SK-N-SH (cell line): ENCODE measurements around the gene SLC22A17. TPM values are rescaled to one million over a fixed set of nuclear protein-coding genes. Genes with fewer than 3 reads are reported as not detected.
"Not testable (repeated sequence)": the region's sequence is repeated elsewhere in the genome, so short reads cannot be mapped to it uniquely, and the experiment has no call there.

Source experiments
- CTCF ChIA-PET: fragments of 300-600, 350-600 bp; formaldehyde crosslinking; extraction: SDS; loops from one replicate; lab custom pipeline; 2021; lab: Yijun Ruan, JAX
- POLR2A ChIA-PET: fragments of 350-600 bp; sonication (Branson Sonifier 250); formaldehyde crosslinking; extraction: SDS; loops from one replicate; lab custom pipeline; 2020; ENCODE audit warnings: antibody characterized with exemption, inconsistent platforms; lab: Yijun Ruan, JAX
- DNase-seq: peaks from one replicate; pipeline ENCODE4 v3.0.0; 2012
- H2AFZ ChIP-seq: fragments of 200-600 bp; sonication (generic); 2 replicates; pipeline ENCODE4 v1.8.1; 2016; ENCODE audit warnings: antibody characterized with exemption, mild to moderate bottlenecking, low read depth
- H3F3A ChIP-seq: fragments of 200-600 bp; sonication (generic); replicated peaks from 2 replicates; pipeline ENCODE3; 2016; ENCODE audit warnings: antibody characterized with exemption, mild to moderate bottlenecking; ENCODE audit not compliant: insufficient read depth
- H3K27ac ChIP-seq, 2 experiments: fragments of 200-500 bp in 1 of 2; fragments of 200-600 bp in 1 of 2; sonication (Bioruptor generic) in 1 of 2; sonication (generic), shearing (Covaris generic) in 1 of 2; 2 replicates each; pipeline versions ENCODE4 v1.5.1 to v1.6.1; 2014 to 2016; ENCODE audit warnings: low read depth in 2 of 2, inconsistent platforms in 1 of 2, low read length in 1 of 2, mild to moderate bottlenecking in 1 of 2, mixed read lengths in 1 of 2
- H3K27me3 ChIP-seq: fragments of 200-600 bp; sonication (generic), shearing (Covaris generic); 2 replicates; pipeline ENCODE4 v1.6.1; 2016; ENCODE audit warnings: mixed run types; ENCODE audit not compliant: insufficient read depth
- H3K36me3 ChIP-seq, 2 experiments: fragments of 200-500 bp in 1 of 2; fragments of 200-600 bp in 1 of 2; sonication (Bioruptor generic) in 1 of 2; sonication (generic) in 1 of 2; replicated peaks in 1 of 2; 2 replicates each; pipeline versions ENCODE3 to v1.5.1; 2014 to 2016; ENCODE audit warnings: low read length in 1 of 2, mild to moderate bottlenecking in 1 of 2; ENCODE audit not compliant: insufficient read depth in 2 of 2, control insufficient read depth in 1 of 2
- H3K4me1 ChIP-seq, 2 experiments: fragments of 200-500 bp in 1 of 2; fragments of 200-600 bp in 1 of 2; sonication (Bioruptor generic) in 1 of 2; sonication (generic), shearing (Covaris generic) in 1 of 2; 2 replicates each; pipeline versions ENCODE4 v1.5.1 to v1.6.1; 2014 to 2016; ENCODE audit warnings: low read depth in 1 of 2, low read length in 1 of 2, mixed run types in 1 of 2; ENCODE audit not compliant: insufficient read depth in 2 of 2, control insufficient read depth in 1 of 2
- H3K4me2 ChIP-seq: fragments of 200-600 bp; sonication (generic), shearing (Covaris generic); 2 replicates; pipeline ENCODE4 v1.6.1; 2017; ENCODE audit warnings: mixed run types
- H3K4me3 ChIP-seq, 2 experiments: fragments of 200-500 bp in 1 of 2; fragments of 200-600 bp in 1 of 2; sonication (Bioruptor generic) in 1 of 2; sonication (generic), shearing (Covaris generic) in 1 of 2; 2 replicates each; pipeline versions ENCODE4 v1.5.1 to v1.8.1; 2014 to 2016; ENCODE audit warnings: low read depth in 2 of 2, inconsistent platforms in 1 of 2, low read length in 1 of 2, mild to moderate bottlenecking in 1 of 2, mixed read lengths in 1 of 2, moderate library complexity in 1 of 2
- H3K79me2 ChIP-seq: fragments of 200-600 bp; sonication (generic); 2 replicates; pipeline ENCODE4 v1.8.1; 2017; ENCODE audit warnings: mild to moderate bottlenecking; ENCODE audit not compliant: insufficient read depth
- H3K9ac ChIP-seq: fragments of 200-600 bp; sonication (generic); 2 replicates; pipeline ENCODE4 v1.6.1; 2017; ENCODE audit warnings: mixed run types
- H3K9me2 ChIP-seq: fragments of 200-600 bp; sonication (generic); 2 replicates; pipeline ENCODE4 v1.6.1; 2017; ENCODE audit warnings: mixed run types
- H3K9me3 ChIP-seq: fragments of 200-600 bp; sonication (generic); 2 replicates; pipeline ENCODE4 v1.6.1; 2017; ENCODE audit warnings: mixed run types, mild to moderate bottlenecking, moderate library complexity
- H4K20me1 ChIP-seq: fragments of 200-600 bp; sonication (generic); 2 replicates; pipeline ENCODE4 v1.6.1; 2017; ENCODE audit warnings: mild to moderate bottlenecking, mixed run types; ENCODE audit not compliant: insufficient read depth
- CTCF ChIP-seq: fragments of 200-600 bp; sonication (generic); IDR thresholded peaks from 2 replicates; pipeline ENCODE4 v1.6.1; 2017; ENCODE audit warnings: antibody characterized with exemption, mild to moderate bottlenecking, moderate library complexity
- FOSL2 ChIP-seq: IDR thresholded peaks from 2 replicates; pipeline ENCODE4 v1.4.0; 2012; ENCODE audit warnings: low read depth, mild to moderate bottlenecking, moderate library complexity, borderline replicate concordance
- FOXJ3 ChIP-seq: sonication (generic); formaldehyde crosslinking; IDR thresholded peaks from 2 replicates; pipeline ENCODE4 v1.5.1; 2020; ENCODE audit warnings: mild to moderate bottlenecking, missing genetic modification reagents
- MAX ChIP-seq: IDR thresholded peaks from 2 replicates; pipeline ENCODE4 v1.4.0; 2012; ENCODE audit warnings: low read depth
- MXI1 ChIP-seq: IDR thresholded peaks from 2 replicates; pipeline ENCODE4 v1.6.1; 2012; ENCODE audit warnings: mild to moderate bottlenecking, low read depth, low read length, improper control_type of control experiment
- PBX3 ChIP-seq: IDR thresholded peaks from 2 replicates; pipeline ENCODE4; 2012
- SIN3A ChIP-seq: IDR thresholded peaks from 2 replicates; pipeline ENCODE4 v1.6.1; 2012; ENCODE audit warnings: low read depth, mild to moderate bottlenecking, low read length, moderate library complexity, borderline replicate concordance
- SMC3 ChIP-seq: IDR thresholded peaks from 2 replicates; pipeline ENCODE4 v1.6.1; 2012; ENCODE audit warnings: low read depth, low read length, improper control_type of control experiment
- TCF12 ChIP-seq: IDR thresholded peaks from 2 replicates; pipeline ENCODE4 v1.4.0; 2012
- TEAD4 ChIP-seq: IDR thresholded peaks from 2 replicates; pipeline ENCODE4 v1.4.0; 2012; ENCODE audit warnings: mild to moderate bottlenecking, borderline replicate concordance; ENCODE audit not compliant: insufficient read depth
- USF2 ChIP-seq: fragments of 150-350 bp; IDR thresholded peaks from 2 replicates; pipeline ENCODE4 v1.6.1; 2017; ENCODE audit warnings: antibody characterized with exemption, low read length, low read depth, borderline replicate concordance
- YY1 ChIP-seq: IDR thresholded peaks from 2 replicates; pipeline ENCODE4 v1.4.0; 2012; ENCODE audit warnings: low read depth, mild to moderate bottlenecking
- WGBS: methylation state at CpG from one replicate; pipeline ENCODE4 v1.1.6; 2017; ENCODE audit warnings: low lambda C conversion rate; 5-methylcytosine and 5-hydroxymethylcytosine counted together
- polyA plus RNA-seq, 3 experiments: library from polyadenylated mRNA; depleted of rRNA; stranded (reverse); fragments of >200 nt; gene quantifications; 2 replicates each; pipeline ENCODE4 v1.2.3, GENCODE V29; 2012

The SLC22A17 gene
- polyA plus RNA-seq, 1 of the 3 experiments (the other 2 are of a cell fraction), result 27.2 TPM

GRCh38 chr14:23387916-23388882 is 35.5 kb upstream of the SLC22A17 start:
- H4K20me1 ChIP-seq, result no peaks in the 10 kb centered on the region
- TF ChIP-seq USF2 (no peak), TCF12 (no peak), MXI1 (no peak), CTCF (no peak), TEAD4 (no peak), FOXJ3 (no peak), SIN3A (no peak), SMC3 (no peak), YY1 (no peak)
- no peaks in the 10 kb centered on the region for H3F3A ChIP-seq
- no peaks in the 10 kb centered on the region for H3K4me1 ChIP-seq
- no peaks in the 10 kb centered on the region for H3K36me3 ChIP-seq
- no peak overlapping the region for H3K4me3 ChIP-seq
- no peaks in the 10 kb centered on the region for H3K9me2 ChIP-seq
- no peak overlapping the region for H3K9ac ChIP-seq
- ChIA-PET CTCF (interaction anchor here (1.2 to 5.5 kb wide), 2 partner anchors 9 to 59 kb away, joined by 5 to 34 read pairs; no protein-coding TSS in a partner anchor), POLR2A (no interaction called here)
- H2AFZ ChIP-seq, result no peak overlapping the region
- no peak overlapping the region for H3K27ac ChIP-seq
- H3K27me3 ChIP-seq, result peaks cover 35% of the 10 kb centered on the region
- no peak overlapping the region for H3K4me2 ChIP-seq
- 38% methylated on average over 23 of the region's 26 CpGs for WGBS
- H3K9me3 ChIP-seq, result no peaks in the 10 kb centered on the region
- H3K79me2 ChIP-seq, result no peaks in the 10 kb centered on the region
- DNase-seq, result no peak

- no peak overlapping the region for H3K4me3 ChIP-seq
- H3K4me1 ChIP-seq, result no peaks in the 10 kb centered on the region
- H3K27ac ChIP-seq, result no peak overlapping the region
- no peak overlapping the region for H3K4me2 ChIP-seq
- H3K9me2 ChIP-seq, result no peaks in the 10 kb centered on the region
- no peaks in the 10 kb centered on the region for H3K36me3 ChIP-seq
- 83% methylated on average over 1 of the region's 1 CpG for WGBS
- H2AFZ ChIP-seq, result no peak overlapping the region
- no peak for DNase-seq
- H3K27me3 ChIP-seq, result peaks cover 23% of the 10 kb centered on the region
- CTCF ChIA-PET, result no interaction called here
- H4K20me1 ChIP-seq, result no peaks in the 10 kb centered on the region
- no peak for TF ChIP-seq PBX3
- no peak for TF ChIP-seq FOSL2
- TF ChIP-seq CTCF, result no peak
- TF ChIP-seq MAX, result no peak
- TF ChIP-seq MXI1, result no peak
- H3K79me2 ChIP-seq, result no peaks in the 10 kb centered on the region
- POLR2A ChIA-PET, result no interaction called here
- H3K9me3 ChIP-seq, result no peaks in the 10 kb centered on the region
- H3F3A ChIP-seq, result no peaks in the 10 kb centered on the region
- no peak overlapping the region for H3K9ac ChIP-seq
Measured at GRCh38 chr14:23386999-23387398, 34.3 kb upstream of the SLC22A17 start.

GRCh38 chr14:23386266-23386657 is 33.6 kb upstream of the SLC22A17 start:
- WGBS, result 51% methylated on average over 17 of the region's 17 CpGs
- peaks cover 18% of the 10 kb centered on the region; the same call in 1 of the 2 replicates for H3K27me3 ChIP-seq
- H2AFZ ChIP-seq, H3K36me3 ChIP-seq, H3K4me3 ChIP-seq, H3K4me2 ChIP-seq, H3K9me2 ChIP-seq, H3K4me1 ChIP-seq, H3K9ac ChIP-seq, POLR2A ChIA-PET, H3K79me2 ChIP-seq, H3K27ac ChIP-seq, H3K9me3 ChIP-seq, H4K20me1 ChIP-seq, DNase-seq, H3F3A ChIP-seq: not testable (repeated sequence)
- CTCF ChIA-PET, result interaction anchor here (0.6 to 1.6 kb wide), 2 partner anchors 20 to 61 kb away, joined by 3 to 4 read pairs; no protein-coding TSS in a partner anchor
